Pancreas (tissue), 10 donors: ENCODE data around the gene SLX1A. TPM values are rescaled to one million over a fixed set of nuclear protein-coding genes. Genes with fewer than 3 reads are reported as not detected.
"Not testable (repeated sequence)": the region's sequence is repeated elsewhere in the genome, so short reads cannot be mapped to it uniquely, and the experiment has no call there.

ENCODE experiments used
- ATAC-seq, 4 donors: fragments of 200-7000 bp; cut with Tn5 transposase; one replicate each; pipeline versions ENCODE4 v1.8.0 to v1.9.1; 2020; ENCODE audit warnings: mild to moderate bottlenecking in 4 of 4, moderate library complexity in 4 of 4
- DNase-seq, 6 donors: peaks; one replicate each; pipeline ENCODE4 v3.0.0-alpha.2; 2020
- FAIRE-seq: peaks from 2 replicates; lab custom pipeline; 2012; peaks lifted over from hg19 to GRCh38; lab: Jason Lieb, UNC
- H3K27ac ChIP-seq, 4 donors: fragments of 200-600 bp; sonication (generic); 1 replicate in 3 of 4; 2 replicates in 1 of 4; pipeline versions ENCODE4 v1.5.0 to v1.8.0; 2020
- H3K27me3 ChIP-seq, 4 donors: fragments of 200-600 bp; one replicate each; pipeline ENCODE4 v1.8.0; 2021
- H3K36me3 ChIP-seq, 3 donors: fragments of 200-600 bp; sonication (generic) in 1 of 3; one replicate each; pipeline versions ENCODE4 v1.5.0 to v1.8.0; 2020 to 2021
- H3K4me1 ChIP-seq, 3 donors: fragments of 200-600 bp; one replicate each; pipeline ENCODE4 v1.8.0; 2021
- H3K4me3 ChIP-seq, 4 donors: fragments of 200-600 bp; sonication (generic) in 2 of 4; one replicate each; pipeline versions ENCODE4 v1.5.0 to v1.8.0; 2020 to 2021
- H3K9me3 ChIP-seq, 4 donors: fragments of 200-600 bp; one replicate each; pipeline ENCODE4 v1.8.0; 2021
- WGBS, 2 donors: extraction: QIAGEN DNeasy Blood & Tissue Kit; methylation state at CpG; one replicate each; pipeline ENCODE4 v1.1.7; 2013; 5-methylcytosine and 5-hydroxymethylcytosine counted together
- intact Hi-C, 3 donors: fragments of 100-400 bp; cut with DNase I; formaldehyde crosslinking; loops; one replicate each; pipeline versions ENCODE4 v1.11.1 to v1.14.2; 2022
- polyA plus RNA-seq, 2 donors: library from polyadenylated mRNA; stranded (reverse); fragments of 200-250 nt; gene quantifications; one replicate each; pipeline ENCODE4 v1.2.3, GENCODE V29; 2013
- total RNA-seq, 6 donors: library from RNA; stranded (reverse); fragmentation: NEBNext Ultra II Directional in 4 of 6; extraction: Animal tissue kit (Norgen Biotek cat#: 25700) in 4 of 6; gene quantifications; one replicate each; pipeline versions ENCODE4 v1.2.1 to v1.2.4, GENCODE V29; 2021 to 2023
- donor health status: healthy with polysubstance abuse.
- donor health status: DM: no; HTN: no; CAD: no; lungs with moderate emphysema.
- donor health status: DM: no; HTN: no; CAD: no.
- donor health status: control.
- donor health status: control.
- donor health status: Bipolar disorder and iron deficiency.
- donor health status: DM: yes; HTN: yes; CAD: no.
- donor health status: DM: no; HTN: no; CAD: no.
- donor health status: DM: no; HTN: no; CAD: no.
- donor health status: DM: yes; HTN: yes; CAD: no.

The SLX1A gene
- total and polyA plus RNA-seq, 8 donors: 9.0 to 63.8 (median 19.1) TPM

DNA sequence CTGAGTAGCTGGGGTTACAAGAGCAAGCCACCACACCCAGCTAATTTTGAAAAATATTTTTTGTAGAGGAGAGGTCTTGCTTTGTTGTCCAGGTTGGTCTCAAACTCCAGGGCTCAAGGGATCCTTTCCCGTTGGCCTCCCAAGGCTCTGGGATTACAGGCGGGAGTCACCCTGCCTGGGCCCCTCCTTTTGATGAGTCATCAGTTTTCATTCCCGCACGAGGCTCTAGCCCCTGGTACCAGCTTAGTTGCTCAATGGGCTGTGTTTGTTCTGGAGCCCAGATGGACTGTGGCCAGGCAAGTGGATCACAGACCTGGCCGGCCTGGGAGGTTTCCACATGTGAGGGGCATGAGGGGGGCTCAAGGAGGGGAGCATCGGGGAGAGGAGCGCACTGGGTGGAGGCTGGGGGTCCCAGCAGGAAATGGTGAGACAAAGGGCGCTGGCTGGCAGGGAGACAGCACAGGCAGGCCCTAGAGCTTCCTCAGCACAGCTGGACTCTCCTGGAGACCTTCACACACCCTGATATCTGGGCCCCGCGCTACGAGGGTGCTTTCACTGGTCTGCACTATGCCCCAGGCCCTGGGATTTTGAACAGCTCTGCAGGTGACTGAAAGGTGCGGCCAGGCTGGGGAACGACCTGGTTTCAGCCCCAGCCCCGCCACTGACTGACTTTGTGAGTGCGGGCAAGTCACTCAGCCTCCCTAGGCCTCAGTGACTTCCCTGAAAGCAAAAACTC is 6.1 kb downstream of the SLX1A start:
- WGBS, 2 donors: no CpG with 5 or more reads among the region's 15 CpGs
- intact Hi-C loops: not testable (repeated sequence)

DNA sequence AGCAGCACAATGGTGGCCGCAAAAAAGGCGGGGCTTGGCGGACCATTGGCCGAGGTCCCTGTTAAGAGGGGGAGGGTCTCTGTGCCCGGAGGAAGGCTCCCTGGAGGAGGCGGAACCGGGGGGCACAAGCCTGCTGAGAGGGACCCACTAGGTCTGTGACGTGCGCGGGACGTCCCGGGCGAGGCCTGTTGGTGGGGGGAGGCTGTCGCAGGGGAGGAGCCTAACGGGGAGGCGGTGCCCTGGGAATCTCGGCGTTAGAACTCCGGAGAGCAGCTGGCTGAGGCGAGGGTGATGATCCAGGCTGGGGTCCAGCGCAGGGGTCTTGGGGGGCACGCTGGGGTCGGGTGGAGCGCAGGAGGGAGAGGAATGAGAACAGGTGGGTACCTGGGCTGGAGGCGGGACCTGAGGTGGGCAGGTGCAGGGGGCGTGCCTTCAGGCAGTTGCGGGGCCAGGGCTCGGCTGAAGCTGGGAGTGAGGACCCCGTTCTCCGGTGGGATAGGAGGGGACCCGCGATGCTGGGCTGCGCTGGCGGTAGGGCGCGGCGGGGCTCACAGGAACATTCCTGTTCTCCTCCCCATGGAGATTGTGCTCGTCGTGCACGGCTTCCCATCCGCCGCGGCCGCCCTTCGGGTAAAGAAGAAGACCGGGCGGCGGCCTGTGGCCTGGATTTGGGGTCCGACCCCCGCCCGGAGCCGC is 12.0 kb downstream of the SLX1A start:
- peak overlapping the region; percentile 35 to 49 (median 48) for H3K4me3 ChIP-seq
- FAIRE-seq, H3K27ac ChIP-seq: not testable (repeated sequence)

More for the DNA sequence above, 6.1 kb downstream of the SLX1A start:
- not testable (repeated sequence) for H3K27ac ChIP-seq, H3K4me1 ChIP-seq, H3K36me3 ChIP-seq, H3K9me3 ChIP-seq, H3K27me3 ChIP-seq, DNase-seq, FAIRE-seq, H3K4me3 ChIP-seq
- peak; percentile 76 to 81 (median 80) for ATAC-seq

DNA sequence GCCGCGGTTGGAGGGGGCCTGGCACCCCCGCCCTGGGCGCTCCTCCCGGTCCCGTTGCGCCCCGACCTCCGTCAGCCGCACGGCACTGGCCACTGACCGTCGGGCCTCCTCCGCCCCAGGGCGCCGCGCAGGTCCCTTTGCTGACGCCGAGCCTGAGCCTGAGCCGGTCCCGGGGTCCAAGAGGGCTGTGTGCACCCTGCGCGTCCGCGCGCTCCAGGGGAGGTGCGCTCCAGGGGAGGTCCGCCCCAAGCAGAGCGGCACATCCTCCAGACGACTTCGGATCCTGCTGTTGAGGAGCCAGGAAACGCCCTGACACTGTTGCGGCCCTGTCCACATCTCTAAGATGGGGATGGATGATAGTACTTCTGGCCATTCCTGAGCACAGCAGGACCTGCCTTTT is 12.6 kb downstream of the SLX1A start:
- DNase-seq, H3K36me3 ChIP-seq, H3K9me3 ChIP-seq, FAIRE-seq, H3K27ac ChIP-seq, H3K27me3 ChIP-seq, H3K4me1 ChIP-seq, intact Hi-C loops: not testable (repeated sequence)
- ATAC-seq: peak; percentile 21 to 44 (median 36)
- WGBS, 2 donors: no CpG with 5 or more reads among the region's 33 CpGs
- H3K4me3 ChIP-seq: peak overlapping the region in 3 of 4 donors; percentile 35 to 49 (median 48)

More for the DNA sequence above, 12.0 kb downstream of the SLX1A start:
- H3K27me3 ChIP-seq, H3K9me3 ChIP-seq, intact Hi-C loops, H3K36me3 ChIP-seq, H3K4me1 ChIP-seq: not testable (repeated sequence)
- ATAC-seq (peak; percentile 67 to 79 (median 72)), DNase-seq (peak; percentile 4 to 72 (median 15))
- whole genome bisulfite sequencing, 2 donors: 0 to 2% methylated on average over 14 to 20 of the region's 52 CpGs

DNA sequence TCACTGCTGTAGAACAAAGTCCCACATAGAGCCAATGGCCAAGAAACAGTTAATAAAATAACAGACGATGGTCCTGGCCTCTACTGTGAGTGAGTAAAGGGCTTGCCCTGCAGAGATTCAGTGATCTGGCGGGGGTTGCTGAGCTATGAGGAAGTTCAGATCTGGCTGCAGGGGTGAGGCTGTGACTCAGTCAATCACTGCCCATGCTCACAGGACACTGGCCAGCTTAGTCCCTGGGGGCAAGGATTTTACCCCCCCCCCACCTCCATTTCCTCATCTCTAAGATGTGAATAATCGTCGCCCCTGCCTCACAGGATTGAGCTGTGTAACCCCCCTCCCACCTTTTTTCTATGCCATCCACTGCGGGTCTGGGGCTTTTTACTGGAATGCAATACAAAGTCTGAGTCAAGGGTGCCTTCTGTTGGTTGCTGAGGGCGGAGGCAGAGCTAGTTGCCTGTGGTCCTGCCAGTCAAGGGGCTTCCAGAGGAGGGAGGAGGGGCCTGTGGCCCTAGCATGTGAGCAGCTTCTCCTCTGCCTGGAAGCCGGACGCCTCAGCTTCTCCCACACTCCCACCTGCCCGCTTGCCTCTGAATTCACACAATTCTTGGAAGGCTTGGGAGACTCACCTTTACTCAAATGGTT is 13.5 kb downstream of the SLX1A start:
- FAIRE-seq, H3K4me3 ChIP-seq, H3K36me3 ChIP-seq, intact Hi-C loops, H3K27me3 ChIP-seq, H3K27ac ChIP-seq, H3K9me3 ChIP-seq, H3K4me1 ChIP-seq: not testable (repeated sequence)
- ATAC-seq (peak in 3 of 4 donors; percentile 31 to 63 (median 60)), DNase-seq (peak in 4 of 6 donors; percentile 2 to 13 (median 6))
- 18 to 47% methylated on average over 2 of the region's 9 CpGs for WGBS, 2 donors

DNA sequence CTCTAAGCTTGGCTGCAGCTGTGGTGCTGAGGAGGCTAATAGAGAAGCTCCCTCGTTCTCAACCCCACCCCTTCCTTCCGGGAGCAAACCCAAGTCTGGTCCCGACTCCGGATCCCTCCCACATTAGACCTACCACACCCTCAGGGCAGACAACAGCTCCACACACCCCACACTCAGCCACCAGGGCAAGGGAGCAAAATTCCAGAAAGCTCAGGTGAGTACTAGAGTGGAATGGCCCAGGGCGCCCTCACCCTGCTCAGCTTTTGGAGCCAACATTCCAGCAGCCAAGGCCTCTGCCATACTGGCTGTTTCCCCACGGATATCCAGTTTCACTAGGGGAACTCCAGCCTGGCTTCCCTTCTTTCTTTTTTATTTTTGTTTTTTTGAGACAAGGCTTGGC is 15.4 kb downstream of the SLX1A start:
- H3K9me3 ChIP-seq, H3K36me3 ChIP-seq, H3K4me3 ChIP-seq, H3K27me3 ChIP-seq, H3K4me1 ChIP-seq, intact Hi-C loops, H3K27ac ChIP-seq, FAIRE-seq: not testable (repeated sequence)
- 14 to 16% methylated on average over 4 of the region's 6 CpGs for WGBS, 2 donors
- peak in 5 of 6 donors; percentile 5 to 30 (median 23) for DNase-seq
- peak; percentile 33 to 59 (median 50) for ATAC-seq

DNA sequence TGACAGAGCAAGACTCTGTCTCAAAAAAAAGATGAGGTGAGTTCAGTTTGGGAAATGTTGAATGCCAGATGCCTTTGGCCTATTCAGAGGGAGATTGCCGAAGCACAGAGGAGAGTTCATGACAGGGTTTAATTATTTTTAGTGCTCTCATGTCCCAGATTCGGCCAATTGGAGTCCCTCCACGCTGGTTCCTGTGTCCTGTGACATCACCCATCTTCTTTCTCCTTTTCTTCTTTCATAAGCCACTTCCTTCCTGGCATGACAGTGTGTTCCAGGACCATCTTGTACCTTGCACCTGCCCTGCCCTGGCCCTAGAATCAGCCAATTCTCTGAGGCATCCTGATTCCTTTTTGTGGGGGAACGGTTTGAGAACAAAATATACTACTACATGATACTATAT is 17.7 kb downstream of the SLX1A start:
- FAIRE-seq, H3K36me3 ChIP-seq, H3K27ac ChIP-seq, H3K27me3 ChIP-seq, H3K4me1 ChIP-seq, H3K4me3 ChIP-seq, DNase-seq, ATAC-seq, H3K9me3 ChIP-seq, intact Hi-C loops: not testable (repeated sequence)
- WGBS, 2 donors: no CpG with 5 or more reads among the region's 4 CpGs

DNA sequence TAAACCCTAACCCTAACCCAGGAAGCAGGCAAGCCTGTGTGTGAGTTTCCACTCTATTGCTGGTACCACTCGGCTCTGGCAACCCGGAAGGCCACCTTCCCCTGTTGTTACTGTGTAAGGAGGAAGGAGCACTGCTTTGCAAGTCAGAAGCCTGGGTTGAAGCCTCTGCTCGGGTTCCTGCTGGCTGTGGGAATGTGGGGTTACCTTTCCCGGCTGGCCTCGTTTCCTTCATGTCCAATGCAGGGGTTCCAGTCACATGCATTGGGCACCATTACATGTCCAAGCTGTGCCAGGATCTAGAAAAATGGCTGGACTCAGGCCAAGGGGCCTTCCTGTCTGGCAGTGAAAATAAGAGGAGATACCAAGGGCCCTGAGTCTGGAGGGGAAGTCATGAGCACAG is 23.4 kb downstream of the SLX1A start:
- H3K36me3 ChIP-seq, H3K4me3 ChIP-seq, intact Hi-C loops, H3K4me1 ChIP-seq, FAIRE-seq, H3K27ac ChIP-seq, ATAC-seq, H3K9me3 ChIP-seq, H3K27me3 ChIP-seq: not testable (repeated sequence)
- 60 to 76% methylated on average over 3 of the region's 5 CpGs for WGBS, 2 donors
- DNase-seq: peak in 3 of 6 donors; percentile 4 to 10 (median 6)

Other genes with a start within 250 kb of the SLX1A start
- gene TMEM219, start 231.8 kb upstream of the SLX1A start, total RNA-seq: 10 to 100 TPM; 58.3 to 79.8 (median 68.1) TPM
- 100 to 1,000 TPM; 112 to 114 TPM for gene TMEM219, start 231.8 kb upstream of the SLX1A start, polyA plus RNA-seq
- gene TAOK2, start 220.0 kb upstream of the SLX1A start, total RNA-seq: 10 to 100 TPM; 13.5 to 26.1 (median 16.1) TPM
- gene TAOK2, start 220.0 kb upstream of the SLX1A start, polyA plus RNA-seq: 10 to 100 TPM; 28.7 to 41.1 TPM
- gene HIRIP3, start 198.3 kb upstream of the SLX1A start, total RNA-seq: 1 to 10 TPM; 4.4 to 9.5 (median 6.2) TPM
- 10 to 100 TPM in 1 of 2 donors, 1 to 10 TPM in 1; 9.5 to 16.8 TPM for gene HIRIP3, start 198.3 kb upstream of the SLX1A start, polyA plus RNA-seq
- 10 to 100 TPM; 24.0 to 46.8 (median 30.1) TPM for gene INO80E, start 197.6 kb upstream of the SLX1A start, total RNA-seq
- 100 to 1,000 TPM in 1 of 2 donors, 10 to 100 TPM in 1; 51.0 to 113 TPM for gene INO80E, start 197.6 kb upstream of the SLX1A start, polyA plus RNA-seq
- 1 to 10 TPM in 1 of 6 donors, under 1 TPM in 5; 0.19 to 1.9 (median 0.40) TPM for gene DOC2A, start 182.8 kb upstream of the SLX1A start, total RNA-seq
- 1 to 10 TPM; 2.6 to 4.4 TPM for gene DOC2A, start 182.8 kb upstream of the SLX1A start, polyA plus RNA-seq
- gene C16orf92, start 170.7 kb upstream of the SLX1A start, total RNA-seq: not detected
- gene C16orf92, start 170.7 kb upstream of the SLX1A start, polyA plus RNA-seq: not detected
- gene TLCD3B, start 162.6 kb upstream of the SLX1A start, total RNA-seq: under 1 TPM in 3 of 6 donors, not detected in 3; 0.20 to 0.28 (median 0.24) TPM
- 1 to 10 TPM in 1 of 2 donors, under 1 TPM in 1; 0.95 to 2.1 TPM for gene TLCD3B, start 162.6 kb upstream of the SLX1A start, polyA plus RNA-seq
- gene ALDOA, start 128.1 kb upstream of the SLX1A start, total RNA-seq: 100 to 1,000 TPM; 234 to 425 (median 329) TPM
- gene ALDOA, start 128.1 kb upstream of the SLX1A start, polyA plus RNA-seq: 100 to 1,000 TPM; 304 to 349 TPM
- 10 to 100 TPM; 21.7 to 43.2 (median 27.1) TPM for gene PPP4C, start 117.9 kb upstream of the SLX1A start, total RNA-seq
- gene PPP4C, start 117.9 kb upstream of the SLX1A start, polyA plus RNA-seq: 10 to 100 TPM; 47.2 to 53.7 TPM
- gene TBX6, start 102.0 kb upstream of the SLX1A start, total RNA-seq: 1 to 10 TPM; 1.3 to 3.0 (median 1.7) TPM
- 1 to 10 TPM; 2.3 to 3.6 TPM for gene TBX6, start 102.0 kb upstream of the SLX1A start, polyA plus RNA-seq
- gene YPEL3, start 97.7 kb upstream of the SLX1A start, total RNA-seq: 10 to 100 TPM; 18.6 to 57.1 (median 35.5) TPM
- 100 to 1,000 TPM; 127 to 134 TPM for gene YPEL3, start 97.7 kb upstream of the SLX1A start, polyA plus RNA-seq
- gene GDPD3, start 80.3 kb upstream of the SLX1A start, total RNA-seq: 1 to 10 TPM in 4 of 6 donors, under 1 TPM in 2; 0.41 to 3.5 (median 1.3) TPM
- gene GDPD3, start 80.3 kb upstream of the SLX1A start, polyA plus RNA-seq: 1 to 10 TPM; 3.6 to 7.4 TPM
- 10 to 100 TPM; 19.8 to 34.1 (median 22.8) TPM for gene MAPK3, start 70.7 kb upstream of the SLX1A start, total RNA-seq
- 10 to 100 TPM; 24.4 to 38.2 TPM for gene MAPK3, start 70.7 kb upstream of the SLX1A start, polyA plus RNA-seq
- 10 to 100 TPM in 3 of 6 donors, 1 to 10 TPM in 3; 2.1 to 26.4 (median 9.7) TPM for gene CORO1A, start 10.3 kb upstream of the SLX1A start, total RNA-seq
- 10 to 100 TPM; 12.2 to 14.9 TPM for gene CORO1A, start 10.3 kb upstream of the SLX1A start, polyA plus RNA-seq
- gene BOLA2B, start 209 bp upstream of the SLX1A start, total RNA-seq: 10 to 100 TPM; 17.3 to 39.1 (median 30.6) TPM
- gene BOLA2B, start 209 bp upstream of the SLX1A start, polyA plus RNA-seq: 100 to 1,000 TPM in 1 of 2 donors, 10 to 100 TPM in 1; 77.2 to 138 TPM
- gene SULT1A3, start 5.4 kb downstream of the SLX1A start, total RNA-seq: 10 to 100 TPM in 1 of 6 donors, 1 to 10 TPM in 5; 1.0 to 14.7 (median 4.8) TPM
- 100 to 1,000 TPM in 1 of 2 donors, 10 to 100 TPM in 1; 64.5 to 106 TPM for gene SULT1A3, start 5.4 kb downstream of the SLX1A start, polyA plus RNA-seq
- gene NPIPB13, start 54.6 kb downstream of the SLX1A start, total RNA-seq: 10 to 100 TPM in 1 of 6 donors, 1 to 10 TPM in 4, under 1 TPM in 1; 0.70 to 14.4 (median 5.3) TPM
- gene NPIPB13, start 54.6 kb downstream of the SLX1A start, polyA plus RNA-seq: 1 to 10 TPM; 6.9 to 10.0 TPM
- 10 to 100 TPM; 24.8 to 36.5 (median 29.6) TPM for gene CD2BP2, start 161.4 kb downstream of the SLX1A start, total RNA-seq
- gene CD2BP2, start 161.4 kb downstream of the SLX1A start, polyA plus RNA-seq: 10 to 100 TPM; 29.2 to 34.5 TPM
- gene TBC1D10B, start 176.6 kb downstream of the SLX1A start, total RNA-seq: 10 to 100 TPM; 14.5 to 23.3 (median 15.2) TPM
- 10 to 100 TPM; 26.9 to 28.2 TPM for gene TBC1D10B, start 176.6 kb downstream of the SLX1A start, polyA plus RNA-seq
- gene MYL11, start 180.9 kb downstream of the SLX1A start, total RNA-seq: under 1 TPM in 3 of 6 donors, not detected in 3; 0.24 to 0.84 (median 0.38) TPM
- gene MYL11, start 180.9 kb downstream of the SLX1A start, polyA plus RNA-seq: under 1 TPM; 0.30 to 0.31 TPM
- gene SEPTIN1, start 188.7 kb downstream of the SLX1A start, total RNA-seq: 1 to 10 TPM in 5 of 6 donors, under 1 TPM in 1; 0.63 to 1.8 (median 1.2) TPM
- 1 to 10 TPM; 2.1 to 3.3 TPM for gene SEPTIN1, start 188.7 kb downstream of the SLX1A start, polyA plus RNA-seq
- 1 to 10 TPM; 4.0 to 6.5 (median 4.6) TPM for gene ZNF48, start 201.5 kb downstream of the SLX1A start, total RNA-seq
- gene ZNF48, start 201.5 kb downstream of the SLX1A start, polyA plus RNA-seq: 1 to 10 TPM; 3.1 to 5.0 TPM
- gene ZNF771, start 213.7 kb downstream of the SLX1A start, total RNA-seq: 1 to 10 TPM; 1.5 to 5.0 (median 3.1) TPM
- 1 to 10 TPM; 3.0 to 3.8 TPM for gene ZNF771, start 213.7 kb downstream of the SLX1A start, polyA plus RNA-seq
- gene DCTPP1, start 236.2 kb downstream of the SLX1A start, total RNA-seq: 10 to 100 TPM; 12.2 to 20.7 (median 16.6) TPM
- 10 to 100 TPM; 12.2 to 16.9 TPM for gene DCTPP1, start 236.2 kb downstream of the SLX1A start, polyA plus RNA-seq